Transverse colon (tissue), 4 donors: Measurements from ENCODE around the gene KCTD2.

Experiments
- CTCF ChIP-seq, 5 experiments: fragments of 200-600 bp in 3 of 5; fragments of 450-650 bp in 2 of 5; sonication (generic) in 3 of 5; IDR thresholded peaks; 1 replicate in 2 of 5; 2 replicates in 3 of 5; pipeline ENCODE4 v1.5.1; 2016 to 2017; ENCODE audit warnings: antibody characterized with exemption in 5 of 5, inconsistent platforms in 3 of 5, mild to moderate bottlenecking in 2 of 5, moderate library complexity in 1 of 5
- POLR2A ChIP-seq: fragments of 450-650 bp; IDR thresholded peaks from one replicate; pipeline ENCODE4 v1.6.1; 2016; ENCODE audit warnings: antibody characterized with exemption, mild to moderate bottlenecking, moderate library complexity
- POLR2AphosphoS5 ChIP-seq, 3 donors: sonication (generic); formaldehyde crosslinking; IDR thresholded peaks; one replicate each; pipeline ENCODE4 v1.6.1; 2016; ENCODE audit warnings: antibody characterized with exemption in 3 of 3

DNA sequence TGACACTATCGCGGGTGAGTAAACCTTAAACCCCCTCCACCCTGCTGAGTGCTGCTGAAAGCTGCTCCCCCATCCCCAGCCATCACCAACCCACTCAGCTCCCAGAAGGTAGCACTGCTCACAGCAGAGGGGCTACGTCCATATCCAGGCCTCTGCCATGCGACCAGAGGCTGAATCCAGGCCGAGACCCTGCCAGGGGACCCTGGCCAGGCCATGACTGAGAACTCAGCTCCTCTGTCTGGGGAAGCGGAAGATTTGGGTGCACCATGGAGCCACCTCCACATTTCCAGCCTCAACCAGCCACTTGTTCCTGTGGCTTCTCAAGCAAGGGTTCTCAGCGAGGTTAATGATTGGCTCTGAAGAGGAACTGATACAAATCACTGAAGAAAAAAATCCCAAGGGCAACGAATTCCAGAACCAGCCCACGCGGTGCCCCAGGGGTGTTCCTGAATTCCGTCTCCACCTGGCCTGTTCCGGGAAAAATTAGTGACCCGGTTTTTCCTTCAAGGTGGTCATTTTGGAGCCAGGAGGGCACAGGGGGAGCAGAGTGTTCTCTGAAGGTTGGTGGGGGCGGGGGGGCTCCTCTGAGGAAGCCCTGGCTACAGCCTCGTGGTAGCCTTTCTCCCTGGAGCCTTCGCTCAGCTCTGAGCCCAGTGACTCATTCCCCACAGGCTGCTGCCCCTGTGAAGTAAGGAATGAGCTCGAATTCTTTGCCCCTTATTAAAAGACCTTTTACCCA, 31.4 kb downstream of the KCTD2 start:
- TF ChIP-seq POLR2AphosphoS5 (IDR thresholded peaks at IDR 0.05) (no peak), CTCF (IDR thresholded peaks at IDR 0.05) (no peak), POLR2A (no peak)
